Thyroid gland (tissue), 4 donors: ENCODE data around the gene ANKRD34A.

Experiments used
- CTCF ChIP-seq, 6 experiments: fragments of 200-600 bp in 3 of 6; fragments of 450-650 bp in 3 of 6; sonication (generic) in 3 of 6; IDR thresholded peaks; one replicate each; pipeline ENCODE4 v1.5.1; 2016 to 2019; ENCODE audit warnings: antibody characterized with exemption in 6 of 6, mild to moderate bottlenecking in 2 of 6, inconsistent platforms in 1 of 6, moderate library complexity in 1 of 6
- POLR2A ChIP-seq, 2 donors: fragments of 450-650 bp; IDR thresholded peaks; one replicate each; pipeline ENCODE4 v1.6.1; 2017; ENCODE audit warnings: antibody characterized with exemption in 2 of 2, mild to moderate bottlenecking in 2 of 2, moderate library complexity in 1 of 2

- no peak for TF ChIP-seq POLR2A (IDR thresholded peaks at IDR 0.05)
- TF ChIP-seq CTCF (IDR thresholded peaks at IDR 0.05): no peak
Measured at GRCh38 chr1:145956781-145957442, 7.5 kb downstream of the ANKRD34A start.
